GM23248 (cell line): Measurements from ENCODE around the gene ASB1. TPM values are rescaled to one million over a fixed set of nuclear protein-coding genes. Genes with fewer than 3 reads are reported as not detected.

Experiments
- DNase-seq: peaks from one replicate; pipeline ENCODE4 v3.0.0-alpha.2; 2015
- H2AFZ ChIP-seq: fragments of 200-600 bp; sonication (generic); 2 replicates; pipeline ENCODE4 v1.6.1; 2016; ENCODE audit warnings: antibody characterized with exemption
- H3F3A ChIP-seq: fragments of 200-600 bp; sonication (generic); 2 replicates; pipeline ENCODE4 v1.6.1; 2016; ENCODE audit warnings: mild to moderate bottlenecking, antibody characterized with exemption, mixed run types; ENCODE audit not compliant: insufficient read depth
- H3K27ac ChIP-seq: fragments of 200-600 bp; sonication (generic); 2 replicates; pipeline ENCODE4 v1.5.1; 2016; ENCODE audit warnings: mild to moderate bottlenecking
- H3K27me3 ChIP-seq: fragments of 200-600 bp; sonication (generic); replicated peaks from 2 replicates; pipeline ENCODE4 v1.6.1; 2016; ENCODE audit warnings: mild to moderate bottlenecking; ENCODE audit not compliant: insufficient read depth
- H3K36me3 ChIP-seq: fragments of 200-600 bp; sonication (generic); 2 replicates; pipeline ENCODE4 v1.6.1; 2016; ENCODE audit warnings: low read depth, mild to moderate bottlenecking
- H3K4me1 ChIP-seq: fragments of 200-600 bp; sonication (generic); 2 replicates; pipeline ENCODE4 v1.6.1; 2016; ENCODE audit warnings: mild to moderate bottlenecking; ENCODE audit not compliant: insufficient read depth
- H3K4me2 ChIP-seq: fragments of 200-600 bp; sonication (generic); one replicate; pipeline ENCODE4 v1.6.1; 2016; ENCODE audit warnings: mild to moderate bottlenecking; ENCODE audit not compliant: unreplicated experiment
- H3K4me3 ChIP-seq: fragments of 200-600 bp; sonication (generic); 2 replicates; pipeline ENCODE4 v1.5.1; 2016; ENCODE audit warnings: mild to moderate bottlenecking
- H3K79me2 ChIP-seq: fragments of 200-600 bp; sonication (generic); 2 replicates; pipeline ENCODE4 v1.6.1; 2016; ENCODE audit warnings: mild to moderate bottlenecking; ENCODE audit not compliant: insufficient read depth
- H3K9ac ChIP-seq: fragments of 200-600 bp; sonication (generic); 2 replicates; pipeline ENCODE4 v1.6.1; 2016; ENCODE audit warnings: mild to moderate bottlenecking
- H3K9me2 ChIP-seq: fragments of 200-600 bp; sonication (generic); 2 replicates; pipeline ENCODE4 v1.6.1; 2016; ENCODE audit warnings: mixed run types, mild to moderate bottlenecking, moderate library complexity; ENCODE audit not compliant: insufficient read depth
- H3K9me3 ChIP-seq: fragments of 200-600 bp; sonication (generic); one replicate; pipeline ENCODE4 v1.6.1; 2017; ENCODE audit warnings: low read depth
- H4K20me1 ChIP-seq: fragments of 200-600 bp; sonication (generic); 2 replicates; pipeline ENCODE4 v1.6.0; 2016; ENCODE audit not compliant: insufficient read depth
- EZH2 ChIP-seq: fragments of 200-600 bp; sonication (generic); IDR thresholded peaks from 2 replicates; pipeline ENCODE4 v1.6.1; 2018; ENCODE audit warnings: antibody characterized with exemption, mild to moderate bottlenecking; ENCODE audit not compliant: insufficient read depth, poor library complexity, severe bottlenecking
- EZH2phosphoT487 ChIP-seq: fragments of 200-600 bp; sonication (generic); IDR thresholded peaks from 2 replicates; pipeline ENCODE4 v1.6.1; 2018; ENCODE audit warnings: antibody characterized with exemption, moderate library complexity, mild to moderate bottlenecking, low read depth; ENCODE audit not compliant: insufficient read depth
- WGBS, 2 experiments: methylation state at CpG; one replicate each; pipeline ENCODE4 v1.1.6; 2015 to 2017; ENCODE audit warnings: low lambda C conversion rate in 2 of 2, low coverage in 1 of 2; ENCODE audit errors: missing lambda C conversion rate in 2 of 2; 5-methylcytosine and 5-hydroxymethylcytosine counted together
- in situ Hi-C: fragments of 300-500 bp; cut with MboI; formaldehyde crosslinking; loops from 2 replicates; pipeline ENCODE4 v1.15.0; 2020
- polyA plus RNA-seq: library from polyadenylated mRNA; unstranded; fragments of >200 nt; fragmentation: Nextera tagmentation; extraction: Ambion mirVana; gene quantifications from 2 replicates; pipeline ENCODE4 v1.2.1, GENCODE V29; 2016
- total RNA-seq: library from RNA; depleted of rRNA; stranded (reverse); fragments of >200 nt; shearing (Covaris generic); gene quantifications from 2 replicates; pipeline ENCODE4 v1.2.3, GENCODE V29; 2014

The ASB1 gene
- total and polyA plus RNA-seq, 2 experiments from 2014 or later = 35.3 to 35.5 TPM

DNA sequence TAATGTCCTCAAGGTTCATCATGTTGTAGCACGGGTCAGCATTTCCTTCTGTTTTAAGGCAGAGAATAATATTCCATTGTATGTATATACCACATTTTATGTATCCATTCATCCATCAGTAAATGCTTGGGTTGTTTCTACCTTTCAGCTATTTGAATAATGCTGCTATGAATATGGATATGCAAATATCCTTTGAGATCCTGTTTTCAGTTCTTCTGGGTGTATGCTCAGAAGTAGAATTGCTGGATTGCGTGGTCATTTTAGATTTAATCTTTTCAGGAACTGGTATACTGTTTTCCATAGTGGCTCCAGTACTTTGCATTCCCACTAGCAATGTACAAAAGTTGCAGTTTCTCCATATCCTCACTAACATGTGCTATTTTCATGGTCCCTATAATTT, 13.4 kb upstream of the ASB1 start:
- Histone ChIP-seq H3K9me2 (no peaks in the 10 kb centered on the region), H3K9me3 (no peaks in the 10 kb centered on the region), H3K4me1 (no peaks in the 10 kb centered on the region), H3F3A (no peaks in the 10 kb centered on the region), H3K27ac (no peak overlapping the region), H3K9ac (no peak overlapping the region), H3K4me3 (no peak overlapping the region), H3K79me2 (no peaks in the 10 kb centered on the region), H3K27me3 (no peaks in the 10 kb centered on the region), H3K4me2 (no peak overlapping the region), H3K36me3 (no peaks in the 10 kb centered on the region), H2AFZ (no peak overlapping the region), H4K20me1 (no peaks in the 10 kb centered on the region)
- no peak for TF ChIP-seq EZH2phosphoT487
- TF ChIP-seq EZH2 = no peak
- WGBS, 2 experiments = 93 to 94% methylated on average over 2 of the region's 2 CpGs
- in situ Hi-C loops = no loop called here
- no peak for DNase-seq

DNA sequence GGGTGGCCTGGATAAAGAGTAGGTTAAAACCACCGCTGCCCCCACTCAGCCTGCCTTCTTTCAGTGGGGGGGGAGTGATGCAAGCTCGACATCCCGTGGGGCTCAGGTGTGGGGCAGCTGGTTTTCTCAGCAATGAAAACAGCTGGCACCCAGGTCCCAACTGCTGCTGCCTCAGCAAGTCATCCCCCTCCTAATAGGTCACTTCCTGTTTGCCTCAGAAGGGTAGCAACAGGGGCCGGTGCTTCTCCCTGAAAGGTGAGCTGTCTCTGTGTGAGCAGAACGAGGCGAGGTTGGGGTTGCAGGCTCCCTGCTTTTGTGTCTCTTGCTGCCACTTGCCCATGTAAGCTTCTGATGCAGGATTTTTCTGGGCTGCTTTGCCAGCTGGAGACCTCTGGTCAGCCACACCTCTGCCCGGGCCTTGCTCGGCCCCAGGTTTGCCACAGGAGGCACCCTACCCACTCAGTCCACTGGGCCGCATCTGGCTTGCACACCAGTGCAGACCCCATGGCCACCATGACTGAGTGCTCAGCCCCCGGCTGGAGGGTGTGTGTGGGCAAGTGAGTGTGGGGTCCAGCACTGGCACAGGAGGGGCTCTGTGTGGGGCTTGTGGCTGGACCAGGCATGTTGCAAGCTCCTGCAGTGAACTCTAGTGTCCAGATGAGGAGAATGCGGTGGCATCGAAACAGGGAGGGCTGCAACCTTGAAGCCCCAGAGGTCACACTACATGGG, 11.5 kb upstream of the ASB1 start:
- no peak for DNase-seq
- H3K4me1 ChIP-seq = peaks cover 3% of the 10 kb centered on the region; the same call in 1 of the 2 replicates
- H3F3A ChIP-seq = no peaks in the 10 kb centered on the region
- H3K27me3 ChIP-seq = no peaks in the 10 kb centered on the region
- WGBS, 2 experiments = 84% methylated on average over 12 of the region's 12 CpGs
- no peak overlapping the region for H2AFZ ChIP-seq
- TF ChIP-seq EZH2phosphoT487 (no peak), EZH2 (no peak)
- in situ Hi-C loops = no loop called here
- H3K27ac ChIP-seq = no peak overlapping the region
- H3K36me3 ChIP-seq = no peaks in the 10 kb centered on the region
- no peak overlapping the region for H3K4me2 ChIP-seq
- no peaks in the 10 kb centered on the region for H3K79me2 ChIP-seq
- H3K9me2 ChIP-seq = no peaks in the 10 kb centered on the region
- no peaks in the 10 kb centered on the region for H4K20me1 ChIP-seq
- no peaks in the 10 kb centered on the region for H3K9me3 ChIP-seq
- no peak overlapping the region for H3K9ac ChIP-seq
- no peak overlapping the region for H3K4me3 ChIP-seq

- H3K9me2 ChIP-seq = no peaks in the 10 kb centered on the region
- H3K4me1 ChIP-seq = peaks cover 10% of the 10 kb centered on the region
- H3K79me2 ChIP-seq = no peaks in the 10 kb centered on the region
- H4K20me1 ChIP-seq = no peaks in the 10 kb centered on the region
- TF ChIP-seq EZH2 (no peak), EZH2phosphoT487 (no peak)
- no peak overlapping the region for H3K4me2 ChIP-seq
- in situ Hi-C loops = no loop called here
- no peaks in the 10 kb centered on the region for H3F3A ChIP-seq
- H3K9me3 ChIP-seq = no peaks in the 10 kb centered on the region
- WGBS, 2 experiments = 86 to 87% methylated on average over 5 of the region's 5 CpGs
- DNase-seq = no peak
- no peak overlapping the region for H3K27ac ChIP-seq
- no peak overlapping the region for H3K4me3 ChIP-seq
- H3K27me3 ChIP-seq = no peaks in the 10 kb centered on the region
- H3K36me3 ChIP-seq = no peaks in the 10 kb centered on the region
- no peak overlapping the region for H2AFZ ChIP-seq
- H3K9ac ChIP-seq = no peak overlapping the region
These were observed 10.8 kb upstream of the ASB1 start for GRCh38 chr2:238415893-238416292.

- no peaks in the 10 kb centered on the region for H3K9me3 ChIP-seq
- no peak overlapping the region for H3K4me2 ChIP-seq
- no peaks in the 10 kb centered on the region for H3K79me2 ChIP-seq
- no peaks in the 10 kb centered on the region for H3K9me2 ChIP-seq
- H3K36me3 ChIP-seq = no peaks in the 10 kb centered on the region
- no peaks in the 10 kb centered on the region for H4K20me1 ChIP-seq
- H3K4me3 ChIP-seq = no peak overlapping the region
- no peaks in the 10 kb centered on the region for H3K27me3 ChIP-seq
- TF ChIP-seq EZH2 (no peak), EZH2phosphoT487 (no peak)
- H3K4me1 ChIP-seq = peaks cover 15% of the 10 kb centered on the region
- in situ Hi-C loops = no loop called here
- WGBS, 2 experiments = 93 to 96% methylated on average over 5 to 6 of the region's 6 CpGs
- H3K9ac ChIP-seq = no peak overlapping the region
- H3F3A ChIP-seq = no peaks in the 10 kb centered on the region
- no peak for DNase-seq
- no peak overlapping the region for H3K27ac ChIP-seq
- no peak overlapping the region for H2AFZ ChIP-seq
These were observed 8.3 kb upstream of the ASB1 start for GRCh38 chr2:238418196-238418998.
